Suprapubic skin (tissue), 4 donors: Measurements from ENCODE around the gene TMEM163.

ENCODE experiments used
- CTCF ChIP-seq, 2 donors: fragments of 200-600 bp in 1 of 2; fragments of 450-650 bp in 1 of 2; sonication (generic) in 1 of 2; IDR thresholded peaks; one replicate each; pipeline ENCODE4 v1.5.1; 2016 to 2019; ENCODE audit warnings: antibody characterized with exemption in 2 of 2, mild to moderate bottlenecking in 1 of 2, moderate library complexity in 1 of 2
- EP300 ChIP-seq: sonication (generic); formaldehyde crosslinking; IDR thresholded peaks from one replicate; pipeline ENCODE4 v1.6.1; 2017; ENCODE audit warnings: antibody characterized with exemption
- POLR2A ChIP-seq, 2 donors: fragments of 450-650 bp; IDR thresholded peaks; one replicate each; pipeline ENCODE4 v1.6.1; 2017; ENCODE audit warnings: antibody characterized with exemption in 2 of 2, mild to moderate bottlenecking in 2 of 2, moderate library complexity in 2 of 2
- POLR2AphosphoS5 ChIP-seq, 3 donors: sonication (generic); formaldehyde crosslinking; IDR thresholded peaks; one replicate each; pipeline ENCODE4 v1.6.1; 2017; ENCODE audit warnings: antibody characterized with exemption in 3 of 3

GRCh38 chr2:134454426-134454825, 264.4 kb downstream of the TMEM163 start:
- TF ChIP-seq CTCF (IDR thresholded peaks at IDR 0.05) (no peak), POLR2A (IDR thresholded peaks at IDR 0.05) (no peak), EP300 (no peak), POLR2AphosphoS5 (IDR thresholded peaks at IDR 0.05) (no peak)
